NCI-H128 (cell line): ENCODE data around the gene TECPR2.

ENCODE experiments used
- DNase-seq: peaks from one replicate; lab custom pipeline; 2025; ENCODE audit not compliant: unreplicated experiment; lab: John Stamatoyannopoulos, UW

Gene TECPR2

DNA sequence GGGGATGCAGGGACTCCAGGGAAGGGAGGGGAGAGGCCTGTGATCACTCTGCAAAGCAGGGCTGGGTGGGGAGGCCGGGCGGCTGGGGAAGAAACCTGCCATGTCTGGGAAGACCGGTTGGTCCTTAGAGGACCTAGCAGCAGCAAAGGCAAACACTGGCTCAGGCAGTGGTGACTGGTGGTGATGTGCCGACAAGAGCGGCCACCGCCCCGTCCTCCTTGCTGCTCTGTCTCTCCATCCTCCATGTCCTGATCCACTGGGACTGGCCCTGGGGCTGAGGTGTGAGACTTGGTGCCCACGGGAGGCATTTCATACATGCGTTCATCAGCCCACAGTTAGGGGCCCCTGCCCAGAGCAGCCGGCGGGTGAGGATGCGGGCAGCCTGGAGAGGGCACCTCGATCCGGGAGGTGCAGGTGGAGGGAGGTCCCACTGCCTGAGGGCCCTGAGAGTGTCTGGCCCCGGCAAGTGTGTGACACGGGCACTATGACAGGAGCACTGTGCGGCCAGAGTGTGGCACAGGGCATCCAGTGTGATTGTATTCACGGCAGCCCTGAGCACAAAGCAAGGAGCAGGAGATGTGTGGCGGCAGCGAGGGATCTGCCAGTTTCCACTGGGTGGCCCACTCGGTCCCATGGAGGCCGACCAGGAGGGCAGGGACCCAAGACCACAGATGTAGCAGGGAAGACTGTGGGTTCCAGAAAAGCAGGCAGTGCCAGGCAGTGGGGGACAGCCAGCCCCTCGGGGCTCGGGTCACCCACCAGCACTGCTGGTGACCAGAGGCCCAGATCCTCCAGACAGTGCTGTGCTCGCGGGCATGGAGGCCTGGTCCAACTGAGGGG is 133.0 kb downstream of the TECPR2 start:
- DNase-seq, result no peak

DNA sequence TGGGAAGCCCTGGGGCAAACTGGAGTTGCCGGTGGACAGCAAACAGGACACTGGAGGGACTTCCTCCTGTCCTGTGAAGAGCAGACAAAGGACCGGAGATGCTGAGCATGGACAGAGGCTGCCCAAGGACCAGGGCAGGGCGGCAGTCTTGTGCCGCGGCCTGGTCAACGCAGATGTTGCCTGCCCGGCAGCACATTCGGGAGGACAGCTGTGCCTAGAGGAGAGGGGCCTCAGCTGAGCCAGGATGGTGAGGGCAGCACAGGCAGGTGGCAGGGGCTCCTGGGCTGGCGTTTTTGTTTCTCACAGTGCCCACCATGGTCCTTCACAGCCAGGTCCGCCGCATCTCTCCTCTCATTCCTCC is 133.6 kb downstream of the TECPR2 start:
- no peak for DNase-seq

DNA sequence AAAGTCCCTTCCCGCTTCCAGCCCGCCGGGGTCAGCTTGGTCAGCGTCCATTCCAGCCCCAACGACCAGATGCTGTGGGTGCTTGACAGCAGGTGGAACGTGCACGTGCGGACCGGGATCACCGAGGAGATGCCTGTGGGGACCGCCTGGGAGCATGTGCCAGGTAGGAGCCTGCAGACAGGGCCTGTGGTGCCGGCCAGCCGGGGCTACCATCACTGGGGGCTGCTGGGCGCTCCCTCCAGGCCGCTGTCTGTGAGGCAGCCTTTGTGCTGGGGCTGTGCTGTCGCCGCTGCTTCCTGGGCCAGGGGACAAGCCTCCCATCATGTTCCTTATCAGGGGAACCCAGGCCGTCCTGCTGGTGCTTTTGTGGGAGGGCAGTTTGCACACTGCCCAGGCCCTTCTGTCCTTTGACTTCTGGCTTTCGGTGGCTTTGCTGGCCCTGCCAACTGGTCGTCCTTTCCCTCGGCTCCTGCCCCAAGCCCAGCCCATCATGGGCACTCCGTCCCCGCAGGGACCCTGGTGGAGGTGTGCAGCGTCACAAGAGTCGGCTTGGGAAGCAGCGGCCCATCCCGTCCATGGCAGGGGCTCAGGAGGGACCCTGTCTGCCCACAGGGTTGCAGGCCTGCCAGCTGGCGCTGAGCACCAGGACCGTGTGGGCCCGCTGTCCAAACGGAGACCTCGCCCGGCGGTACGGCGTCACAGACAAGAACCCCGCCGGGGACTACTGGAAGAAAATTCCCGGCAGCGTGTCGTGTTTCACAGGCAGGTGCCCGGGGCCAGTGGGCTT is 134.4 kb downstream of the TECPR2 start:
- DNase-seq, result no peak

GRCh38 chr14:102497998-102498677 is 135.4 kb downstream of the TECPR2 start:
- no peak for DNase-seq

- no peak for DNase-seq
Observed at GRCh38 chr14:102498678-102499265, 136.0 kb downstream of the TECPR2 start.

- no peak for DNase-seq
Observed at GRCh38 chr14:102499401-102500157, 136.8 kb downstream of the TECPR2 start.

- no peak for DNase-seq
Observed at GRCh38 chr14:102500158-102500662, 137.5 kb downstream of the TECPR2 start.

DNA sequence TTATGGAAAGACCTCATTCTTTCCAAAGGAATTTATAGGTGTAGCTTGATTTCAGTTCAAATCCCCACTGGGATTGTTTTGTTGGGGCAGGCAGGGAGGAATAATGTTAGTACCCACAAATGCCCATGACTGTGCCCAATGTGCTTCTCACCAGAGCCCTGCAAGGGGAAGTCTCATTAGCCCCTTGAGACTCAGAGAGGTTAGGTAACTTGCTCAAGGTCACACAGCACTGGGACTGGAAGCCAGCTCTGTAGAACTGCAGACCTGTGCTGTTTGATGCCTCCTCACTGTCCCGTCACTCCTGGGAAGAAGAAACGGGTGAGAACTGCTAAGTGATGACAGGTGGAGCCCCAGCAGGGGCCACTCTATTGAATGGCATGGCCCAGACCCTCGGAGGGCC is 138.0 kb downstream of the TECPR2 start:
- DNase-seq, result no peak

GRCh38 chr14:102501751-102502315 is 139.1 kb downstream of the TECPR2 start:
- no peak for DNase-seq

- DNase-seq, result no peak
Observed at GRCh38 chr14:102502571-102502970, 139.8 kb downstream of the TECPR2 start.

GRCh38 chr14:102503641-102504327 is 141.0 kb downstream of the TECPR2 start:
- DNase-seq, result no peak

DNA sequence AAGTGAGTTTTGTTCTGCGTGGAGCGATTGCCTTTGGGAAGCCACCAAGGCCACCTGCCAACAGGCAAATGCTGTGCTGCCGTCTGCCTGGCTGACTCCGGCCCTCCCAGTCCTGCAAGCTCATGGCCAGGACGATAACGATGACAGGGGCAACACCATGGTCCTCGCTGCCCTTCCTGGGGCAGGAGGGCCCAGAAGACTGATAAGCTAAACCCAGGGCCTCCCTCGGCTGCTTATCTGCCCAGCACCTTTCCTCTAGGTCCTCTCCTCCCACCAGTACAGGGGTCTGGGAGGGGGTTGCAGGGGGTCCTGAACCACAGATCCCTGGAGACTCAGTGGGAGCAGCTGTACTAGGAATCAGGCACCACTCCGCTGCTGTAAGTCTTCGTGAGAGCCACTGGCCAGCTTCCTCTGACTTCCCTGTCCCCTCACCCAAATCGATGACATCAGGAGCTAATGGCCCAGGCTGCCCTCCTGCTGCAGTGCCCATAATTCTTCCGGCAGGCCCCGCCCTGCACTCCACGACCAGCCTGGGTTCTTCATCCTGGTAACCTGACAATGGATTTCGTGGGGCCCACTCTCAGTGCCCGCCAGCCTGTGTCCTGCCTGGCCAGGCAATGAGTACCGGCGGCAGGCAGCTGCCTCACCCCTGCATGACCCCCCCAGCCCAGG is 141.7 kb downstream of the TECPR2 start:
- no peak for DNase-seq

- no peak for DNase-seq
Observed at GRCh38 chr14:102505000-102505619, 142.4 kb downstream of the TECPR2 start.

DNA sequence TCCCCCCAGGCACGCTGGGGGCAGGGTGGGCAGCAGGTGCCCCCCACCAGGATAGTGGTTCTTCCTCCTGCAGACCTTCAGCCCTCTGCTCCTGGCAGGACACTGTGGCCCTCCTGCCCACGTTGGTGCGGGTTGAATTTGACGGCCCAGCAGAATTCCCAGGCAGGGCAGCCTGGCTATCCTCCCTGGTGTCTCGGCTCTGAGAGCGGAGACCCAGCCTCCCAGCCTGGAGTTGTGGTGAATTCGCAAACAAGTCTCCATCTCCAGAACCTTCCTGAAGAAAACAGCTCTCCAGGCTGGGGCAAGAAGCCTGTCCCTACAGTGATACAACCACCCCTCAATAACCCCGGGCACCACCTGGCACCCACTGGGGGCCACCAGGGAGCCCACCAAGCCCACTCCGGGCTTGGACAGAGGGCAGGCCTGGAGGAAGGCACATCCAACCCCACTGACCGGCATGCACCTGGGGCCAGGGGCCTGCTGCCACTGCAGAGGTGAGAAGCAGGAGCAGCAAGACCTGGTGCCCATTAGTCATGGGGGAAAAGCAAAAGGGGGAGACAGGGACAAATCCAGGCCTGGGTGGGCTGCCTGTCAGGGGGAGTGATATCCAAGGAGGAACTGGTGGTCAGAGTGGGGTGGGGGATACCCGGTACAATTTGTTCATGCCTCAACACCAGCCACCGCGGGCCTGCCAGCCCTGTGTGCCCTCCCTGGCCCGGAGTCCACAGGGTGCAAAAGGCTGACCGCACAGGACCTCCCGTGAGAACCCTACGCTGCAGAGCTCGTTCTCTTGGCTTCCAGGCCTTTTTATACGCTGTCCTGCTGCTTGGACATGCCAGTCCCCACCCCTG is 143.3 kb downstream of the TECPR2 start:
- no peak for DNase-seq

DNA sequence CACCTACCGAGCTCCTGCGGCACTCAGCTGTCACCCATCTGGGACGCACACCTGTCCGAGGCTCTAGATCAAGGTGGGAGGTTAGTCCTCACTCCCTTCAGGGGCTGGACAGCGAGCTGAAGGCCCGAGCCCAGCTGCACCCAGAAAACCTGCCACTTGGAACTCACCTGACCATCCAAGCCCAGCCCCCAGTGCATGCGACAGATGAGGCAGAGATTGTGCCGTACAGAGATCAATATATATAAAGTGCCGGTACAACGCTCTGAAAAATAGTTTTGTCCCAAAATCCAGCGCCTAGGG is 143.8 kb downstream of the TECPR2 start:
- DNase-seq, result no peak

DNA sequence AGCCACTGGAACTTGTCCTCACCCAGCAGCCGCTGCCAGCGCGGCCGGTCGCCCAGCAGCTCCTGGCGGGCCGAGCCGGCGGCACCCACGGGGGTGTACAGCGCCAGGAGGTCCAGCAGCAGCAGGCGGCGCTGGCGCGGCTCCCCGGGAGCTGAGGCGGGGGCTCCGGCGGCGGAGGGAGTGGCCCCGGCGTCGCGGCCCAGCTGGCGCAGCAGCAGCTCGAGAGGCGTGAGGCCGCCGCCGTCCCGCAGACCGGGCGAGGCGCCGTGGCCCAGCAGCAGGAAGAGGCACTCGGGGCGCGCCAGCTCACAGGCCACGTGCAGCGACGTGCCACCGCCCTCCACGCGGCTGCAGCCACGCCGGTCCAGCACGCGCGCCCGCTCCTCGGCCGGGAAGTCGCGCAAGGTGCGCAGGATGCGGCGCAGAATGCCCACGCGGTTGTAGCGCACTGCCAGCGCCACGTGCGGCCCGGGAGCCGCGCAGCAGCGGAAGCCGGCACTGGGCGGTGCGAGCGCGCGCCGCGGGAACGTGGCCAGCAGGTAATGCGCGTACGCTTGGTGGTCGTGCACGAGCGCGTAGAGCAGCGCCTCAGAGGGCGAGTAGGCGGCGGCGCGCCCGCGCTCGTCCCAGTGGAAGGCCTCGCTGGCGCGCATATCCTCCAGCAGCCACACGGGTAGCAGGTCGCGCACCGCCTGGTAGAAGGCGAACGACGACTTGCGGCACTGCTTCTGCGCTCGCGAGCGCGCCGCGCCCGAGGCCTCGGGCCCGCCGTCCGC is 144.5 kb downstream of the TECPR2 start:
- DNase-seq, result no peak

DNA sequence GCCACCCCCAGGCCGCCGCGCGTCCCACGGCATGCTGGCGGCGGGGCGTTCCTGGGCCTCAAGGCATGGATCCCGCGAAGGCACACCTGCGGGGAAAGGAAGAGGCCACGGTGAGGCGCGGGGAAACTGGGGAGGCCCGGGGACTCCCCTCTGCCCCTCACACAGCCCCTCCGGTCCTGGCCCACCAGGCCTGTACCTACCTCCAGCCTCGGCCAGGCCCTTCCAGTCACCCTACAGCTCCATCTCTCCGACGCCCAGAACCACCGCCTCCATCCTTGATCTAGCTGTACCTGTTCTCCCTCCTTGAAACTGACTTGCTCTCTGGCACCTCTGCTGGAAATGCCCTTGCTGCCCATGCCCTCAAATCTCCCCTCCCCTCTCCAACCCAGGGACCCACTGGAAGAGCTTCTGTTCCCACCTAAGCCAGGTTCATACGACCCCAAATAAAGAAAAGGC is 145.1 kb downstream of the TECPR2 start:
- no peak for DNase-seq
